KMS-11 (cell line): ENCODE data around the gene BTG1.

Source experiments
- H2AFZ ChIP-seq: fragments of 200-600 bp; sonication (generic); 2 replicates; pipeline ENCODE4 v1.6.1; 2016; ENCODE audit warnings: antibody characterized with exemption, mixed run types, low read depth
- H3K27ac ChIP-seq: fragments of 200-600 bp; sonication (generic); 2 replicates; pipeline ENCODE4 v1.6.1; 2016; ENCODE audit warnings: mild to moderate bottlenecking, mixed run types
- H3K27me3 ChIP-seq: fragments of 200-600 bp; sonication (generic); 2 replicates; pipeline ENCODE4 v1.6.1; 2017; ENCODE audit warnings: mild to moderate bottlenecking, low read depth, mixed run types, moderate library complexity; ENCODE audit not compliant: insufficient read depth
- H3K36me3 ChIP-seq: fragments of 200-600 bp; sonication (generic); 2 replicates; pipeline ENCODE4 v1.6.1; 2017; ENCODE audit warnings: mild to moderate bottlenecking, mixed run types; ENCODE audit not compliant: insufficient read depth
- H3K4me1 ChIP-seq: fragments of 200-600 bp; sonication (generic); 2 replicates; pipeline ENCODE4 v1.6.1; 2016; ENCODE audit warnings: mild to moderate bottlenecking, low read depth, mixed run types; ENCODE audit not compliant: poor library complexity, severe bottlenecking
- H3K4me2 ChIP-seq: fragments of 200-600 bp; sonication (generic); 2 replicates; pipeline ENCODE4 v1.7.0; 2016; ENCODE audit warnings: mild to moderate bottlenecking, mixed run types
- H3K4me3 ChIP-seq: fragments of 200-600 bp; sonication (generic); IDR thresholded peaks from 2 replicates; pipeline ENCODE4 v1.6.1; 2017; ENCODE audit warnings: low read depth, low read length, mixed read lengths; ENCODE audit not compliant: insufficient read depth
- H3K79me2 ChIP-seq: fragments of 200-600 bp; sonication (generic); 2 replicates; pipeline ENCODE4 v1.6.1; 2016; ENCODE audit warnings: low read depth, mixed run types; ENCODE audit not compliant: insufficient read depth
- H3K9ac ChIP-seq: fragments of 200-600 bp; sonication (generic); 2 replicates; pipeline ENCODE4 v1.6.1; 2016; ENCODE audit warnings: mild to moderate bottlenecking, mixed run types
- H4K20me1 ChIP-seq: fragments of 200-600 bp; sonication (generic); 2 replicates; pipeline ENCODE4 v1.6.1; 2016; ENCODE audit warnings: mild to moderate bottlenecking, mixed run types; ENCODE audit not compliant: insufficient read depth
- TF ChIP-seq, protein P1 (sequence below): fragments of 200-600 bp; sonication (generic); conservative IDR thresholded peaks from 2 replicates; pipeline ENCODE4 v1.6.1; 2017; ENCODE audit warnings: low read depth, mild to moderate bottlenecking, antibody characterized with exemption, low read length, moderate library complexity, mixed read lengths

BTG1 gene

DNA sequence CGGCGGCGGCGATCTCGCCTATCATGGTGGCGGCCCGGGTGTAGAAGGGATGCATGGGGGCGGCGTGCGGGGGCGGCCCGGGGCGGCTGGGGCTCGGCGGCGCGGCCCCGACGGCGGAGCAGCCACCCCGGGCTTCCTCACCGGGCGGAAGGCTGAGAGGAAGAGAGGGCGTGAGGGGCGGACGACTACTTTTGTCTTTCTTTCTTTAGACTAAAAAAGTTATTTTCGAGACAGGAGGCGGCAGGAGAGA is 240 bp downstream of the BTG1 start:
- Histone ChIP-seq H3K27ac (peak overlapping the region; percentile 69), H2AFZ (peak overlapping the region; percentile 32), H3K4me3 (no peak overlapping the region), H3K27me3 (no peaks in the 10 kb centered on the region), H3K9ac (peak overlapping the region; percentile 74), H3K79me2 (peaks cover 41% of the 10 kb centered on the region), H4K20me1 (no peaks in the 10 kb centered on the region), H3K4me1 (peaks cover 46% of the 10 kb centered on the region), H3K4me2 (peak overlapping the region; percentile 72; the same call in 1 of the 2 replicates), H3K36me3 (no peaks in the 10 kb centered on the region)
- TF ChIP-seq, protein P1, sequence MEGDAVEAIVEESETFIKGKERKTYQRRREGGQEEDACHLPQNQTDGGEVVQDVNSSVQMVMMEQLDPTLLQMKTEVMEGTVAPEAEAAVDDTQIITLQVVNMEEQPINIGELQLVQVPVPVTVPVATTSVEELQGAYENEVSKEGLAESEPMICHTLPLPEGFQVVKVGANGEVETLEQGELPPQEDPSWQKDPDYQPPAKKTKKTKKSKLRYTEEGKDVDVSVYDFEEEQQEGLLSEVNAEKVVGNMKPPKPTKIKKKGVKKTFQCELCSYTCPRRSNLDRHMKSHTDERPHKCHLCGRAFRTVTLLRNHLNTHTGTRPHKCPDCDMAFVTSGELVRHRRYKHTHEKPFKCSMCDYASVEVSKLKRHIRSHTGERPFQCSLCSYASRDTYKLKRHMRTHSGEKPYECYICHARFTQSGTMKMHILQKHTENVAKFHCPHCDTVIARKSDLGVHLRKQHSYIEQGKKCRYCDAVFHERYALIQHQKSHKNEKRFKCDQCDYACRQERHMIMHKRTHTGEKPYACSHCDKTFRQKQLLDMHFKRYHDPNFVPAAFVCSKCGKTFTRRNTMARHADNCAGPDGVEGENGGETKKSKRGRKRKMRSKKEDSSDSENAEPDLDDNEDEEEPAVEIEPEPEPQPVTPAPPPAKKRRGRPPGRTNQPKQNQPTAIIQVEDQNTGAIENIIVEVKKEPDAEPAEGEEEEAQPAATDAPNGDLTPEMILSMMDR: no peak

DNA sequence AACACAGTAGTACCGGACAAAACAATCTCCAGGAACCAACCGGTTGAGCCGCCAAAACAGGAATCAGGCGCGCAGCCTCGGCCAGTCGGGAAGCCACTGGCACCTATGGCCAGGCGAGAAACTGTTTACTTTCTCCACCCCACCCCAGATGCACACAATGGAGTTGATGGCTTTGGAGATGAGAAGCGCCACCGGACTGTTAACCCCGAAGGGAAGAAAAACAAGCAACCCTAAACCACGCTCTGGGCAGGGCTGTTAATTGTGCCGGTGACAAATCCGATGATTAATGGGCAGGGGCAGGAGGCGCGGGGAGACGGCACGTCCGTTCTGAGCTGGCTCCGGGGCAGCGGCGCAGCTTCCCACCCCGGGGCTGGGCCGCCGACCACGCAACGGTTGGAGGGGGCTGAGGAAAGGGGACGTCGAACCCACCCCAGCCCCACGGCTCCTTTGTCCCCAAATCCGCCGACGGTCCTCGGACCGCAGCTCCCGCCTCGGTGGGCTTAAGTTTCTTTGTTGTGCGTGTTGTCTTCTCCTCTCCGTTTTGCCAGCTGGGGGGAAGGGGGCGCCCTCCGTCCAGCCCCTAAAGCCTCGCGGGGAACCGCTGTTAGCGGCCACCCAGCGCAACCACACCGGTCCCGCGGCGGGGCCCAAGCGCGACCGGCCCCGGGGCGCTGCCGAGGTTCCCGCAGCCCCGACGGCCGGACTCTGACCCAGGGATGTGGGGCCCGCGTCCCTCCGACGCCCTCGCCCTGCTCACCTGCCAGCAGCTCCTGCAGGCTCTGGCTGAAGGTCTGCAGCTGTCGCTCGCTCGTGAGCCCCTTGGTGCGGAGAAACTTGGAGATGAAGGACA is 790 bp downstream of the BTG1 start:
- Histone ChIP-seq H3K27ac (peak overlapping the region; percentile 69), H3K9ac (peak overlapping the region; percentile 74), H3K4me2 (peak overlapping the region; percentile 72), H3K4me3 (no peak overlapping the region), H3K36me3 (no peaks in the 10 kb centered on the region), H3K4me1 (peaks cover 51% of the 10 kb centered on the region), H3K79me2 (peaks cover 41% of the 10 kb centered on the region), H2AFZ (peak overlapping the region; percentile 32), H3K27me3 (no peaks in the 10 kb centered on the region), H4K20me1 (no peaks in the 10 kb centered on the region)
- TF ChIP-seq, protein P1: no peak

DNA sequence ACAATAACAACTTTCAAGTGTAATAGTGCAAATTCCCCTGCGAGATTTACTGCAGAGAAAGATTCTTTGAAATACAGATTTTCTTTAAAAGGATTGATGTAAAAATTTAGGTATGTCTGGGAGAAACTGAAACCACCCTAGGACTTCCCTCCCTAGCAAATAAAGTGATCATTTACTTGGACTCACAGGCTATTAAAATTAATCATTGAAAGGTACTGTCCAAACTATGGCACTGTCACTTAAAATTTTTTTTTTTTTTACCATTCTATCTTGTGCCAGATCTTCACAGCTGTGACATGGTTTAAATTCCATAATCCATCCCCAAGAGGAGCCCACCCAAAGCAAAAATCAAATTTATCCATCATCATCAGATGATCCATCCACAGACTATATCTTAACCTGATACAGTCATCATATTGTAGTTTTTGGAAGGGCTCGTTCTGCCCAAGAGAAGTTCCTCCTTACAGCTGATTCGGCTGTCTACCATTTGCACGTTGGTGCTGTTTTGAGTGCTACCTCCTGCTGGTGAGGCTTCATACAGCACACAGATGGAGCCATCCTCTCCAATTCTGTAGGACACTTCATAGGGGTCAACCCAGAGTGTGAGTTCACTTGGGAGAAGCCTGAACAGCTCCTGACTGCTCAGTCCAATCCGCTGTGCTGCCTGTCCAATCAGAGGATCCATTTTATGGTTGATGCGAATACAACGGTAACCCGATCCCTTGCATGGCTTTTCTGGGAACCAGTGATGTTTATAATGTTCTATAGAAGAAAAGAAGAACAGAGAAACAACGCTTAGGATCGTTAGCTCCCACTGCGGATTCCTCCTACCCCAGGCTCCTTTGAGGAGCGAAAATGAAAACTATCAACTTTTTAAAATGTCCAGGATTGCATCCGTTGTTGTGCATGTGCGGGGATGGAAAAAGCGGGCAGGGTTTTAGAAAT is 1.7 kb downstream of the BTG1 start:
- no peaks in the 10 kb centered on the region for H4K20me1 ChIP-seq
- H2AFZ ChIP-seq: peak overlapping the region; percentile 32; the same call in 1 of the 2 replicates

DNA sequence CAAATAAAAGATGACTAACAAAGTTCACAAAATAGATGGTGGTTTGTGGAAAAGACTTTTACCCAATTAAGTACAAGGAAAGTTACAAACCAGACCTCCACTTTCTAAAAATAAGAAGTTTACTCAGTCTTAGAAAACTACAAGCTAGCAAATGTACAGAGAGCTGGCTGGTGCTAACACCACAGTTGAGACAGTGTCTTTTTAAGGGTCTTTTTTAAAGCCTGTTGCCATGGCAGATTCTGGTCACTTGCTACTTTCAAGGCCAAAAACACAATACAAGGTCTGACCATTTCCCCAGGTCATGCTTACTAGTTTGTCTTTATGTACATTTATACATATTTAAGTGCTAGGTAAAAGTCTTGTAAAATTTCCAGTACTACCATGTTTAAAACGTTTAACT is 2.4 kb downstream of the BTG1 start:
- no peak overlapping the region for H2AFZ ChIP-seq
- no peaks in the 10 kb centered on the region for H3K27me3 ChIP-seq
- H3K79me2 ChIP-seq: peaks cover 41% of the 10 kb centered on the region
- no peaks in the 10 kb centered on the region for H3K36me3 ChIP-seq
- no peaks in the 10 kb centered on the region for H4K20me1 ChIP-seq
- peaks cover 64% of the 10 kb centered on the region for H3K4me1 ChIP-seq
- H3K27ac ChIP-seq: no peak overlapping the region
- H3K9ac ChIP-seq: no peak overlapping the region
- H3K4me2 ChIP-seq: peak overlapping the region; percentile 72
- H3K4me3 ChIP-seq: no peak overlapping the region
- TF ChIP-seq, protein P1: no peak

More for the DNA sequence above, 1.7 kb downstream of the BTG1 start:
- H3K27ac ChIP-seq: peak overlapping the region; percentile 69; the same call in 1 of the 2 replicates
- peak overlapping the region; percentile 74; the same call in 1 of the 2 replicates for H3K9ac ChIP-seq
- TF ChIP-seq, protein P1: peak; percentile 70
- no peaks in the 10 kb centered on the region for H3K36me3 ChIP-seq
- H3K79me2 ChIP-seq: peaks cover 41% of the 10 kb centered on the region
- H3K4me3 ChIP-seq: no peak overlapping the region
- H3K4me2 ChIP-seq: peak overlapping the region; percentile 72
- H3K4me1 ChIP-seq: peaks cover 57% of the 10 kb centered on the region
- no peaks in the 10 kb centered on the region for H3K27me3 ChIP-seq
